Measurements from ENCODE around the gene CAPN10.

CAPN10 gene

DNA sequence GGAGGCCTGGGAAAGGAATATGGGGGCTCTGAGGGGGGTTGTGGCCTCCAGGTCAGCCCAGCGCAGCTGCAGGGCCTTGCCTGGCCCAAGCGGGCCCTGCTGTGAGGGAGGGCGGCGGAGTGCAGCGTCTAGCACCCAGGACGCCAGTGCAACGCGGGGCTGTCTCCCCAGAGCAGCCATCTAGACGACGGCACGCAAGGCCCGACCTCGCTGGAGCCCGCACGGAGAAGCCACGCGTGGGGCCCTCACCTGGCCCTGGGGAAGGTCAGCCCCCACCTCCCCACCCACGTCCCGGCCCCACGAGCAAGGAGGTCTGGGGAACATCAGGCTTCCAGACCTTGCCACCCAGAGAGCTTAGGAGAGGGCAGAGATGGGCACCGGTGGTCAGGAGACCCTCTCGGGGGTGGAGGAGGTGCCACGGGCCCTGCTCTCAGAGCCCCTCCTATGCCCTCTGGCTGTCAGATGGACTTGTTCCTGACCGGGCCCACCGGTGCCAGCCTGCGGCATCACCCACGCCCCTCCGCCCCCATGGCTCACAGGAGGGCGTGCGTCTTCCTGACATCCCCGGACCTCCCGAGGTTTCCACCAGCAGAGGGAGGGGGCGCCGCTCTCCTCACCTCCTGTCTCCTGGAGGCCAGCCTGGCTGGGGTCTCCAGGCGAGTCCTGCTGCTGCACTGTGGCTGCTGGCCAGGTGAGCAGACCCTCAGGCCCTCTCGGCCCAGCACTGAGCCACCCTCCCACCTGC, 55.7 kb downstream of the CAPN10 start:
- no peak for DNase-seq

DNA sequence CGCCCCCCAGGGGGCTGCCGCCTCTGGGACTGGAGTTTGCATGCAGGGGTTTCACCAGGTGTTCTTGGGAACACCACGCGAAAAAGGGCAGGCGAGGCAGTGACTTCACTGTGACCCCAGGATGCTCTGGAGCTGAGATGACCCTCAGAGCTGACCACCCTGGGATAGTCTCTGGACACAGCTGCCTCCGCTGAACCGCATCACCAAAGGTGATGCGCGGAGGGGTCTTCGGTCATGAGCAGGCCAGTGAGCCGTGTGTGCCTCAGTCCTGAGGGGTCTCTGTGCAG, 56.2 kb downstream of the CAPN10 start:
- no peak for DNase-seq

GRCh38 chr2:240643093-240643810, 56.7 kb downstream of the CAPN10 start:
- no peak for DNase-seq

DNA sequence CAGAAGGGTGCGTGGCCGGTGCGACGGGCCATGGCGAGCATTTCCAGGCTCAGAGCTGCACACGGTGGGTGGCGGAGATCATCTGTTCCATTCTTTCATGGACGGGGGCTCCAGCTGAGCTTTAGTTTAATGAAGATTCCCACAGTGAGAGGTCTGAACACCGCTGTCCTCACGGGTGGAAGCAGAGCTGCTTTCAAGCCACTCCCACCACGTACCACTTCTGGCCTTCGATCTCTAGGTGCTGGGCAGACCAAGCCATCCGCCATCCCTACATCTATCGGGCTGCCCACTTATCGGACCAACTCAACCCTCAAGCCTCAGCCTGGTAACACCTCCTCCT, 57.2 kb downstream of the CAPN10 start:
- DNase-seq, result no peak

DNA sequence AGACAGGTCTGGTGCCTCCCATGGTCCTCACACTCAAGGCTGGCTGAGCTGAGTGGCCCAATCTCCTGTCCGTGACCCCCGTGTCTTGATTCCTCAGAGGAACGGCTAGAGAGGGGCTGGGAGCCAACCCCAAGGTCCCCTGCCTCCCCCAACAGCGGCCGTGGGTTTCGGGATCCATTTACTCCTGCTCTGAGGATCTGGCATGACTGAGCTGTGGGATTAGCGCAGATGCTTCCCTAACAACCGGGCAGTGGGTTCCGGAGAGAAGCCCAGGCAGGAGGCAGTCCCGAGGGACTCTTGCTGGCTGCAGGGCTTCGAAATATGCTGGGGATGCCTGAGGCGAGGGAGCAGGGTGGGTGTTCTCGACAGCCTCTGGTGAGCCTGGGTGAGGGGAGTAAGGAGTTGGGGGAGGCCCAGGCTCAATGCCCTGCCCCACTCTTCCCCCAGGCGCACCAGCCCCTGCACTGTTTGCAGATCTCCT, 57.7 kb downstream of the CAPN10 start:
- DNase-seq, result no peak

GRCh38 chr2:240644859-240645301, 58.3 kb downstream of the CAPN10 start:
- DNase-seq, result no peak

- DNase-seq, result no peak
These were observed 58.8 kb downstream of the CAPN10 start for GRCh38 chr2:240645346-240645745.

- no peak for DNase-seq
These were observed 59.3 kb downstream of the CAPN10 start for GRCh38 chr2:240645801-240646175.

- DNase-seq, result peak; percentile 52
These were observed 59.8 kb downstream of the CAPN10 start for GRCh38 chr2:240646176-240646899.

DNA sequence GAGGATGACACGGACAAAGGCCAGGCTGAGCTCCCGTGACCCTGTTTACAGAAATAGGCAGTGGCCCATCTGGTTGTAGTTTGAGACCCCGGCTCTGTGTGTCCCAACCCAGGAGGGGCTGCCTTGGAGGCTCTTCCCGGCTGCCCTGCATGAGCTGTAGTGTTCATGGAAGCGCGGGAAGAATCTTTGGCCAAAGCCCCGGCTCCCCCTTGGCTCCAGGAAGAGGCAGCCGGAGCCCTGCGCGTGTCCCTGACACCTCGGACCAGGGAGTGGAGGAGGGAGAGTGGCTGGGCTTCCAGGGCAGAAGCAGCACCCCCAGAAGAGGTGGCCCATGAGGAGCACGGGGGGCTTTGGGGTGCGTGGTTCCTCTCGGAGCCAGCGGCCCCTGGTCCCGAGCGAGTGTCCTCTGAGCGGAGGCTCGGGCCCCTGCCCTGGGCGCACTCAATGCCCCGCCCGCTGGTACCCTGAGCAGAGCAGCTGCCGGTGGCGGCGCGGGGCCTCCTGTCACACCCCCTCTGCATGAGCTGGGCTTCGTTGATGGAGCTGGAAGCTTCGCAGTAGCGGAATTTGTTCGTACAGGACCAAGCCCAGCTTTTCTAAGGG, 60.5 kb downstream of the CAPN10 start:
- DNase-seq, result no peak

DNA sequence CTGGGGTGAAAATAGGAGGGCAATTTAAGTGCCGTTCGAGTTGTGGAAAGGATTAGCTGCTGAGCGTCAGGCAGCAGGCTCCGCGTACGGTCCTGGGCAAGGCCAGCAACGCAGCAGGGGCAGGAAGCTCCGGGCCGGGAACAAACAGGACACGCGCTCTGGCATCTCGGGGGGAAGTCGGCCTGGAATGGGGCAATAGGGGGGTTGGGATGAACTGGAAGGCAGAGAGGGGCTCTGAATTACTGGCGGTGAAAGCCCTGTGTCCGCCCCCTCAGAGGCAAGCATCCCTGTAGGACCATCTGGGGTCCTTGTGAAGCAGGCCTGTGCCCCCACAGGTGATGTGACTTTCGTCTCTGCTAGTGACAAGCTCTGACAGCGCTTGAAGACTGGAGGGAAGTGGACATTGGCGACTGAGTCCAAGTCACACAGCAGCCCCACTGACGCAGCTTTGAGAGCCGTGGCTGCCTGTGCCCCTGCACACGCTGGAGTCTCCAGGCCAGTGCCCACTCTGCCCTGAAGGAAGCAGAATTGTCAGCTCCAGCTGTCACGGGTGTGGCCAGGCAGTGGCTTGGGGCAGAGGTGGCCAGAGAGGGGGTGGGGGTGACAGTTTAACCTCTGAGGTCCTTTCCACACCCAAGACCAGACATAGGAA, 61.1 kb downstream of the CAPN10 start:
- DNase-seq, result no peak

- DNase-seq, result no peak
These were observed 61.7 kb downstream of the CAPN10 start for GRCh38 chr2:240648155-240648649.
